ENCODE results near the gene CFAP92.

Gene CFAP92

DNA sequence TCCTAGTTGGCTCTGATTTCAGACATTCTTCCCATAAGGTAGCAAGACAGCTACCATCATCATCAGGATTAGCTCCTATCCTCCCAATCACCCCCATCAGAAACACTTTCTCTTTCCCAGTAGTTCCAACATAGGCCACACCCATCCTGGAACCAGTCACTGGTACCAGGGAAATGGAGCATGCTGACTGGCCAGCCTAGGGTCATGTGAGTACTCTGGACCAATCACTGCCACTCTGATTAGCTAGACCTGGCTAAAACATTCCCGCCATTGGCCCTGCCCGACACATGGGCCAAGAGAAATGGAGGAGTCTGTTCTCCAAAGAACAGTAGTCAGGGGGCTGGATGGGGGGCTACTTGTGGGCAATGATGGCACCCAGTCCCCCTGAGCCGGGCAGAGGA, 19.6 kb upstream of the CFAP92 start:
- TF ChIP-seq TAF1 (IDR thresholded peaks at IDR 0.05; ENCODE audit: borderline replicate concordance, insufficient read depth, low read length): no peak
- TF ChIP-seq SIN3A (IDR thresholded peaks at IDR 0.05; ENCODE audit: borderline replicate concordance, insufficient read depth, low read length): no peak
- no peak for TF ChIP-seq POLR2AphosphoS5 (IDR thresholded peaks at IDR 0.05; ENCODE audit: low read depth, low read length)
- no peak for TF ChIP-seq FOXP2 (optimal IDR thresholded peaks at IDR 0.05; ENCODE audit: borderline replicate concordance, extremely low read depth, extremely low read length, insufficient read depth)
- TF ChIP-seq, protein P1, sequence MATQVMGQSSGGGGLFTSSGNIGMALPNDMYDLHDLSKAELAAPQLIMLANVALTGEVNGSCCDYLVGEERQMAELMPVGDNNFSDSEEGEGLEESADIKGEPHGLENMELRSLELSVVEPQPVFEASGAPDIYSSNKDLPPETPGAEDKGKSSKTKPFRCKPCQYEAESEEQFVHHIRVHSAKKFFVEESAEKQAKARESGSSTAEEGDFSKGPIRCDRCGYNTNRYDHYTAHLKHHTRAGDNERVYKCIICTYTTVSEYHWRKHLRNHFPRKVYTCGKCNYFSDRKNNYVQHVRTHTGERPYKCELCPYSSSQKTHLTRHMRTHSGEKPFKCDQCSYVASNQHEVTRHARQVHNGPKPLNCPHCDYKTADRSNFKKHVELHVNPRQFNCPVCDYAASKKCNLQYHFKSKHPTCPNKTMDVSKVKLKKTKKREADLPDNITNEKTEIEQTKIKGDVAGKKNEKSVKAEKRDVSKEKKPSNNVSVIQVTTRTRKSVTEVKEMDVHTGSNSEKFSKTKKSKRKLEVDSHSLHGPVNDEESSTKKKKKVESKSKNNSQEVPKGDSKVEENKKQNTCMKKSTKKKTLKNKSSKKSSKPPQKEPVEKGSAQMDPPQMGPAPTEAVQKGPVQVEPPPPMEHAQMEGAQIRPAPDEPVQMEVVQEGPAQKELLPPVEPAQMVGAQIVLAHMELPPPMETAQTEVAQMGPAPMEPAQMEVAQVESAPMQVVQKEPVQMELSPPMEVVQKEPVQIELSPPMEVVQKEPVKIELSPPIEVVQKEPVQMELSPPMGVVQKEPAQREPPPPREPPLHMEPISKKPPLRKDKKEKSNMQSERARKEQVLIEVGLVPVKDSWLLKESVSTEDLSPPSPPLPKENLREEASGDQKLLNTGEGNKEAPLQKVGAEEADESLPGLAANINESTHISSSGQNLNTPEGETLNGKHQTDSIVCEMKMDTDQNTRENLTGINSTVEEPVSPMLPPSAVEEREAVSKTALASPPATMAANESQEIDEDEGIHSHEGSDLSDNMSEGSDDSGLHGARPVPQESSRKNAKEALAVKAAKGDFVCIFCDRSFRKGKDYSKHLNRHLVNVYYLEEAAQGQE (IDR thresholded peaks at IDR 0.05; ENCODE audit: insufficient read depth in 1 of 2, low read depth in 2 of 2, low read length in 2 of 2): no peak

DNA sequence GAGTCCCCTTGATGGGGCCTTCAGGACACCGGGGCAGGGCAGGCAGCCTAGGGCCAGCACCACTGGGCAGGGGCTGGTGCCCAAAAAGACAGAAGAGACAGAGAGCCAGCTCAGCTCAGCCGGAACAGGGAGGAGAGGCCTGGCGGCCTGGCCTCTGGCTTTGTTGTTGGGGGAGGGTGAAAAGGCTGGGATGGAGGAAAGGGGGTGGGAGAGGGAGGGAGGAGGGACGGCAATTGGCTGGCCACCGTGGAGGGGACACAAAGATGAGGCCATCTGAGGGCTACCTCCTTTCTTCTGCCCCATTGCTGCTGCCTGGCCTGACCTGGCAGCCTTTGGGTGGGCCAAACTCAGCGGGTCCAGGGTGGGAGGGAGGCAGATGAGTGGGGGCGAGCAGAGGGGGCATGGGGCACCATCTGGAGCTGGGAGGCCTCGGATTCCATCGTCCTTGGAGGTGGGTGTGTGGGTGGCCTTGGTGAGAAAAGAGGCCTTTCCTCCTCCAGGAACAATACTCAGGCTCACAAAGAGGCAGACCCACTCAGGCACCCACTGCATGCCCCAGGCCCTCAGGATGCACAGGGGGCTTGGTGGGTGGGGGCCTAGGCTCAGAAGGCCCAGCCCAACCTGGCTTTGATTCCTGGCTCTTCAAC, 16.6 kb upstream of the CFAP92 start:
- no peak for TF ChIP-seq TAF1 (IDR thresholded peaks at IDR 0.05; ENCODE audit: borderline replicate concordance, insufficient read depth, low read length)
- TF ChIP-seq FOXP2 (optimal IDR thresholded peaks at IDR 0.05; ENCODE audit: borderline replicate concordance, extremely low read depth, extremely low read length, insufficient read depth): no peak
- TF ChIP-seq, protein P1 (IDR thresholded peaks at IDR 0.05; ENCODE audit: insufficient read depth in 1 of 2, low read depth in 2 of 2, low read length in 2 of 2): no peak
- TF ChIP-seq SIN3A (IDR thresholded peaks at IDR 0.05; ENCODE audit: borderline replicate concordance, insufficient read depth, low read length): no peak
- no peak for TF ChIP-seq POLR2AphosphoS5 (IDR thresholded peaks at IDR 0.05; ENCODE audit: low read depth, low read length)

DNA sequence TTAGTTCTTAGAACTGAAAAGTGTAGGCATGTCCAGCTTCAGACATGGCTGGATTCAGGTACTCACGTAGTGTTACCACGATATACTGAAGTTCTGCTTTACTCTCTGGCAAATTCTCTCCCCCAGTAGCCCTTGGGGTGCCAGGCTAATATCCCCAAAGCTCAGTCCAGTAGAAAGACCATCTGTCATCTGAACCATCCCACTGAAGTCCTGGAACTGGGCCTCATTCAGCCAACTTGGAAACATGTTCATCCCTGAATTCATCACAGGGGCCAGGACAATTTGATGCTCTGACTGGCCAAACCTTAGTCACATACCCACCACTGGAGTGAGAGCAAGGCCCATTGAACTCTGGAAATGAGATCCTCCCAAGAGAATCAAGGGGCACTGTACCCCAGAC, 15.4 kb upstream of the CFAP92 start:
- no peak for TF ChIP-seq TAF1 (IDR thresholded peaks at IDR 0.05; ENCODE audit: borderline replicate concordance, insufficient read depth, low read length)
- no peak for TF ChIP-seq SIN3A (IDR thresholded peaks at IDR 0.05; ENCODE audit: borderline replicate concordance, insufficient read depth, low read length)
- TF ChIP-seq POLR2AphosphoS5 (IDR thresholded peaks at IDR 0.05; ENCODE audit: low read depth, low read length): no peak
- no peak for TF ChIP-seq FOXP2 (optimal IDR thresholded peaks at IDR 0.05; ENCODE audit: borderline replicate concordance, extremely low read depth, extremely low read length, insufficient read depth)
- TF ChIP-seq, protein P1 (IDR thresholded peaks at IDR 0.05; ENCODE audit: insufficient read depth in 1 of 2, low read depth in 2 of 2, low read length in 2 of 2): no peak

DNA sequence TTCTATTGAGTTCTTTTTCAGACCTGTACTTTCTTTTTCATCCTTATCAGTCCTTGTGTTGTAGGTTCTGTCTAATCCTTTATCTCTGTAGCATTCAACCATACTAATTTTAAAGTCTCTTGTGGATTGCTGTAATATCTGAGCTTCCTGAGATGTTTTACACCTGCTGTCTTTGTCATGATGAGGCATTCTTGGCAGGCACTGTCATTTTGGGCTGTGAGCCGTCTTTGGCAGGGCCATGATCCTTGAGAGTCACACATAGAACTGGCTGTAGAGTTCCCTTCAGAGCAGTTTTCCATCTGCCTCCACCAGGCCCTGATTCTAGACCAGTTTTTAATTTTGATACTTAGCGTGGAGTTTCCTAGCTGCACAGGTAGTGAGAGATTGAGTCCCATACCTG, 13.9 kb upstream of the CFAP92 start:
- TF ChIP-seq TAF1 (IDR thresholded peaks at IDR 0.05; ENCODE audit: borderline replicate concordance, insufficient read depth, low read length) (no peak), FOXP2 (optimal IDR thresholded peaks at IDR 0.05; ENCODE audit: borderline replicate concordance, extremely low read depth, extremely low read length, insufficient read depth) (no peak), POLR2AphosphoS5 (IDR thresholded peaks at IDR 0.05; ENCODE audit: low read depth, low read length) (no peak), SIN3A (IDR thresholded peaks at IDR 0.05; ENCODE audit: borderline replicate concordance, insufficient read depth, low read length) (no peak)
- TF ChIP-seq, protein P1 (IDR thresholded peaks at IDR 0.05; ENCODE audit: insufficient read depth in 1 of 2, low read depth in 2 of 2, low read length in 2 of 2): no peak

Data from PFSK-1 (cell line).